ENCODE results near the gene WNT2B. TPM values are rescaled to one million over a fixed set of nuclear protein-coding genes. Genes with fewer than 3 reads are reported as not detected.

Gene WNT2B
- total RNA-seq, 1 donor from 2014 or later: 33.5 TPM

- peak; percentile 92 for DNase-seq (ENCODE audit: low read depth)
Measured at GRCh38 chr1:112527266-112528010, 18.7 kb downstream of the WNT2B start.

DNA sequence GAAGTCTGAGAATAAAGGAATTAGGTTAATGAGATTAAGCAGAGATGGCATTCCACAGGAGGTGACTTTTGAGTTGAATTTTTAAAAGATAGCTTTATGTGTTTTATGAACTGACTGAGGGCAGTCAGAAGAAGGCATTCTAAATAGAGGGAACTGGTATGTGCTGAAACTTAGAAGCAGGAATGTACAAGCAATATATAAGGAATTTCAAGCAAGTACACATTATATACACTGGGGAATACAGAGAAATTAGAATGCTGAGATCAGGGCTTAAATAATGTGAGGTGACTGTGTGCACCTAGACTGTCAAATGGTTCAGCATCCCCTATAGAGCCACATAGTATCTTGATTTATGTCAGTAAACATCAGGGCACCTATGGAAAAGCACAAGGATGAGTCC lies 19.3 kb downstream of the WNT2B start:
- DNase-seq (ENCODE audit: low read depth): no peak

- DNase-seq (ENCODE audit: low read depth): no peak
Measured at GRCh38 chr1:112529301-112529700, 20.5 kb downstream of the WNT2B start.

DNA sequence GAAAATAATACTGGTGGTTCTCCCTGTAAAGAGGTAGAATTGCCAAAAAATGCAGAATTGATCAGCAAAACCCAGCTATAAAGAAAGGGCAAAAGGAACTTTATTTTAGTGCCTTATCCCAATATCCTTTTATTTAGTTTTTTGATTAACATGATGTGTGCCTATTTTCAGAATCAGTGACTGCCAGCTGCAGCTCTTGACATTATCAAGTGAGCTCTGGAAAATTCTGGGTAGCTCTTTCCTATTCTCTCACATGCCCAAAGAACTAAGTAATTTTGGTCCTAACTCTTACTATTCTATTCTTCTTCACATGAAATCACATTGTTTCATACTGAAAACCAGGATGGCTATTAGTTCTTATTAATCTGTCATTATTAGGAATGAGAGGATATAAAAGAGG lies 22.1 kb downstream of the WNT2B start:
- no peak for DNase-seq (ENCODE audit: low read depth)

- no peak for DNase-seq (ENCODE audit: low read depth)
Measured at GRCh38 chr1:112532064-112532463, 23.3 kb downstream of the WNT2B start.

DNA sequence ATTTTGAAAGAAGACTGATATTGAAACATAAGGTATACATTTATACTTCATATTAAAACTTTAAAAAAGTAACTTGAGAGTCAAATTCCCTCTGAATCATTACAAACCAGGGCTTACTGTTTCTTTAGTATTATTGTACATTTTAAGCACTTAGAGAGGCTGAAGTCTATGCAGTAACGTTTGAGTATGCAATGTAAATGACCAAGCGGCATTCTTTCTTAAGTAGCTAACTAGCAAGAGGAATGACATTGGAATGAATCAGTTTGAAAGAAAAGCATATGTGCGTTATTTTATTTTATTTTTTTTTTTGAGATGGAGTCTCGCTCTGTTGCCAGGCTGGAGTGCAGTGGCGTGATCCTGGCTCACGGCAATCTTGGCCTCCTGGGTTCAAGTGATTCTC lies 24.3 kb downstream of the WNT2B start:
- DNase-seq (ENCODE audit: low read depth): no peak

- DNase-seq (ENCODE audit: low read depth): no peak
Measured at GRCh38 chr1:112536561-112536960, 27.8 kb downstream of the WNT2B start.

GRCh38 chr1:112537456-112537855 lies 28.7 kb downstream of the WNT2B start:
- no peak for DNase-seq (ENCODE audit: low read depth)

DNA sequence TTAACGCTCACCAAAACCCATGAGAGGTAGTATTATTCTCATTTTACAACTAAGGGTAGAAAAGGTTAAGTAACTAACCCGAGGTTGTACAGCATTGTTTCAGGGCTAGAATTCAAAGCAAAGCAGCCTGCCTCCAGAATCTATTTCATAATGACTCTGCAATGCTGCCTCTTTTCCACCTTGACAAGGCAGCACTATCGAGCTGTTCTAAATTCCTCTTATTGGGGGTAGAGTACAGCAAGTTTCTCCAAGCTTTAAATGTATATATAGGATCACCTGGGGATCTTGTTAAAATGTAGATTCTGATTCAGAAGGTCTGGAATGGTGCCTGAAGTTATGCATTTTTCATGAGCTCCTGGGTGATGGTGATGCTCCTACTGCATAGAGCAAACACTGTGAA lies 30.1 kb downstream of the WNT2B start:
- DNase-seq (ENCODE audit: low read depth): no peak

GRCh38 chr1:112540226-112540794 lies 31.5 kb downstream of the WNT2B start:
- DNase-seq (ENCODE audit: low read depth): no peak

- no peak for DNase-seq (ENCODE audit: low read depth)
Measured at GRCh38 chr1:112541299-112541698, 32.5 kb downstream of the WNT2B start.

- peak; percentile 77 for DNase-seq (ENCODE audit: low read depth)
Measured at GRCh38 chr1:112542206-112542973, 33.6 kb downstream of the WNT2B start.

- peak; percentile 98 for DNase-seq (ENCODE audit: low read depth)
Measured at GRCh38 chr1:112544011-112544688, 35.4 kb downstream of the WNT2B start.

GRCh38 chr1:112544751-112545150 lies 36.0 kb downstream of the WNT2B start:
- DNase-seq (ENCODE audit: low read depth): peak; percentile 67

GRCh38 chr1:112546076-112546475 lies 37.3 kb downstream of the WNT2B start:
- DNase-seq (ENCODE audit: low read depth): peak; percentile 89

DNA sequence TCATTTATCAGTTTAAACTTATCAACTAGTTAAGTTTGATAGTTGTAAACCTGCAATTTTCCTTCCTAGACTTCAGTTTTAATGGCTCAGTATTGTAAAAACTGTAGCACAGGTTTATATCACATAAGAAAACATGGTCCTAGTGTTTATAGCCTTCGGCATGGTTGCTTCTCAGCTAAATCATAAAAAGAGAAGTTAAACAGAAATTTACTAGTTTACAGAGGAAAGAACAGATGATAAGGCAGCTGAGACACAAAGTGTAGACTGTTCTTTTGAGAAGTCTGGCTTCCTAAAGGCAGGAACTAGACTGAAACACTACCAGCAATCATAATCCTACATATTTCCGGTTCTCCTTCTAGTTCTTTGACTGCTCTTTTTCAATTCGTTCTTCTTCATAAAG lies 39.8 kb downstream of the WNT2B start:
- no peak for DNase-seq (ENCODE audit: low read depth)

DNA sequence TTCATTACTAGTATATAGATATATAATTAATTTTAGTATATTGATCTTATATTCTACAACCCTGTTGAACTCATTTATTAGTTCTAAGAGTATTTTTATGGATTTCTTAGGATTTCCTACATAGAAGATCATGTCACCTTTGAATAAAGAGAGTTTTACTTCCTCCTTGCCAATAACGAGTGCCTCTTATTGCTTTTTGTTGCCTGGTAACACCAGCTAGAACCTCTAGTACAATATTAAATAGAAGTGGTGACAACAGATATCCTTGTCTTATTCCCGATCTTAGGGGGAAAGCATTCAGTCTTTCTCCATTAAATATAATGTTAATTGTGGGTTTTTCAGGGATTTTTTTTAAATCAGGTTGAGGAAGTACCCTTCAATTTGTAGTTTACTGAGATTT lies 40.8 kb downstream of the WNT2B start:
- DNase-seq (ENCODE audit: low read depth): no peak

GRCh38 chr1:112554411-112554810 lies 45.6 kb downstream of the WNT2B start:
- DNase-seq (ENCODE audit: low read depth): no peak

DNA sequence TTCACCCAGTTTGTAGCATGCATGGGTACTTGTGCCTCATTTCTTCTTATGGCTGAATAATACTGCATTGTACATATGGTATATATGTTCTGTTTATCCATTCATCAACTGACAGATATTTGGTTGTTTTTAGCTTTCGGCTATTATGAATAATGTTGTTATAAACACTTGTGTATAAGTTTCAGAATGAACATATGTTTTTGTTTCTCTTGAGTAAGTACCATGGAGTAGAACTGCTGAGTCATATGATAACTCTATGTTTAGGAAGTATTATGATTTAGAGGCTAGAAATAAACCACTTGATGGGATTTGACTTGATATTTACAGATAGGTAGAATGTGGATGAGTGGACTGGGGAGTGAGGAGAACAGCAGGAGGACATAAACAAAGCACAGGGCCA lies 48.6 kb downstream of the WNT2B start:
- DNase-seq (ENCODE audit: low read depth): no peak

- no peak for DNase-seq (ENCODE audit: low read depth)
Measured at GRCh38 chr1:112558634-112559033, 49.9 kb downstream of the WNT2B start.

- DNase-seq (ENCODE audit: low read depth): peak; percentile 24
Measured at GRCh38 chr1:112563341-112563740, 54.6 kb downstream of the WNT2B start.

DNA sequence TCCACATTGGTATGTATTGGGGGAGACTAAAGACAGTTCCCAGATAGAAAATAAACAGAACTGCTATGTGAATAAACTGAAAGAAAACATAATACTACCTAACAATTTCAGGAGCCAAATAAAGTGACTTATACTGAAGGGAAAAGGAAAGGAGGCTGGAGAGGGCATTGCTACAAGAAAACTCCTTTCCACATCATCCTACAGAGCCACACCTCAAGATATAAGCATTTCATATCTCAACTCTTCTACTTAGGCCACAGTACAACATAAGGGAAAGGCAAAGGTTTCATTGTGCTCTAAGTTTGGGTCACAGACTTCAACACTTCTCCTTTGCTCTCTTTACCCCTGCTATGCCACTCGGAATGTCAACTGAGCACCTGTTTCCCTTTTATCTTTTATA lies 55.3 kb downstream of the WNT2B start:
- no peak for DNase-seq (ENCODE audit: low read depth)

Data from renal cortical epithelial cell (primary cell).